Upper lobe of left lung (tissue), 4 donors: Measurements from ENCODE around the gene DHRS4.
"Not testable (repeated sequence)": the region's sequence is repeated elsewhere in the genome, so short reads cannot be mapped to it uniquely, and the experiment has no call there.

Experiments
- POLR2A ChIP-seq, 4 donors: fragments of 450-650 bp; IDR thresholded peaks; one replicate each; pipeline ENCODE4 v1.5.1; 2016 to 2017; ENCODE audit warnings: antibody characterized with exemption in 4 of 4, mild to moderate bottlenecking in 2 of 4
- POLR2AphosphoS5 ChIP-seq, 2 donors: sonication (generic); formaldehyde crosslinking; IDR thresholded peaks; one replicate each; pipeline ENCODE4 v1.5.1; 2017; ENCODE audit warnings: antibody characterized with exemption in 2 of 2
- TF ChIP-seq, protein P1 (sequence below), 6 experiments: fragments of 450-650 bp in 4 of 6; fragments of 200-600 bp in 2 of 6; sonication (generic) in 2 of 6; IDR thresholded peaks; one replicate each; pipeline ENCODE4 v1.5.1; 2016 to 2019; ENCODE audit warnings: antibody characterized with exemption in 6 of 6

DNA sequence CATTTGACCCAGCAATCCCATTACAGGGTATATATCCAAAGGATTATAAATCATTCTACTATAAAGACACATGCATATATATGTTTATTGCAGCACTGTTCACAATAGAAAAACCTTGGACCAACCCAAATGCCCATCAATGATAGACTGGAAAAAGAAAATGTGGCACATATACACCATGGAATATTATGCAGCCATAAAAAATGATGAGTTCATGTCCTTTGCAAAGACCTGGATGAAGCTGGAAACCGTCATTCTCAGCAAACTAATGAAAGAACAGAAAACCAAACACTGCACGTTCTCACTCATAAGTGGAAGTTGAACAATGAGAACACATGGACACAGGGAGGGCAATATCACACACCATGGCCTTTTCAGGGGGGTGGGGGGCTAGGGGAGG is 4.5 kb upstream of the DHRS4 start:
- TF ChIP-seq, protein P1, sequence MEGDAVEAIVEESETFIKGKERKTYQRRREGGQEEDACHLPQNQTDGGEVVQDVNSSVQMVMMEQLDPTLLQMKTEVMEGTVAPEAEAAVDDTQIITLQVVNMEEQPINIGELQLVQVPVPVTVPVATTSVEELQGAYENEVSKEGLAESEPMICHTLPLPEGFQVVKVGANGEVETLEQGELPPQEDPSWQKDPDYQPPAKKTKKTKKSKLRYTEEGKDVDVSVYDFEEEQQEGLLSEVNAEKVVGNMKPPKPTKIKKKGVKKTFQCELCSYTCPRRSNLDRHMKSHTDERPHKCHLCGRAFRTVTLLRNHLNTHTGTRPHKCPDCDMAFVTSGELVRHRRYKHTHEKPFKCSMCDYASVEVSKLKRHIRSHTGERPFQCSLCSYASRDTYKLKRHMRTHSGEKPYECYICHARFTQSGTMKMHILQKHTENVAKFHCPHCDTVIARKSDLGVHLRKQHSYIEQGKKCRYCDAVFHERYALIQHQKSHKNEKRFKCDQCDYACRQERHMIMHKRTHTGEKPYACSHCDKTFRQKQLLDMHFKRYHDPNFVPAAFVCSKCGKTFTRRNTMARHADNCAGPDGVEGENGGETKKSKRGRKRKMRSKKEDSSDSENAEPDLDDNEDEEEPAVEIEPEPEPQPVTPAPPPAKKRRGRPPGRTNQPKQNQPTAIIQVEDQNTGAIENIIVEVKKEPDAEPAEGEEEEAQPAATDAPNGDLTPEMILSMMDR (IDR thresholded peaks at IDR 0.05) = not testable (repeated sequence)
- TF ChIP-seq POLR2A, POLR2AphosphoS5 (IDR thresholded peaks at IDR 0.05): not testable (repeated sequence)
